Upper lobe of right lung (tissue), 1 donor: Measurements from ENCODE around the gene TRMT61A. TPM values are rescaled to one million over a fixed set of nuclear protein-coding genes. Genes with fewer than 3 reads are reported as not detected.

Source experiments
- ATAC-seq: fragments of 200-7000 bp; cut with Tn5 transposase; one replicate; pipeline ENCODE4 v1.9.1; 2020; ENCODE audit warnings: mild to moderate bottlenecking, moderate library complexity
- DNase-seq: peaks from one replicate; pipeline ENCODE4 v3.0.0-alpha.2; 2020
- H3K27ac ChIP-seq: fragments of 200-600 bp; one replicate; pipeline ENCODE4 v1.8.0; 2022
- H3K27me3 ChIP-seq: fragments of 200-600 bp; one replicate; pipeline ENCODE4 v1.8.0; 2022; ENCODE audit warnings: mild to moderate bottlenecking
- H3K36me3 ChIP-seq: fragments of 200-600 bp; one replicate; pipeline ENCODE4 v1.8.0; 2022
- H3K4me1 ChIP-seq: fragments of 200-600 bp; one replicate; pipeline ENCODE4 v1.8.0; 2022
- H3K4me3 ChIP-seq: fragments of 200-600 bp; one replicate; pipeline ENCODE4 v1.8.0; 2022; ENCODE audit warnings: mild to moderate bottlenecking
- H3K9me3 ChIP-seq: fragments of 200-600 bp; one replicate; pipeline ENCODE4 v1.8.0; 2022
- CTCF ChIP-seq: fragments of 200-600 bp; IDR thresholded peaks from one replicate; pipeline ENCODE4 v1.8.0; 2022; ENCODE audit warnings: antibody characterized with exemption
- intact Hi-C: fragments of 100-400 bp; cut with DNase I; formaldehyde crosslinking; loops from one replicate; pipeline ENCODE4 v1.11.0; 2022
- total RNA-seq: library from RNA; stranded (reverse); fragmentation: NEBNext Ultra II Directional; extraction: Animal tissue kit (Norgen Biotek cat#: 25700); gene quantifications from one replicate; pipeline ENCODE4 v1.2.1, GENCODE V29; 2021
- donor health status: DM: no; HTN: yes; CAD: no; lungs with severe emphysema.

The TRMT61A gene
- total RNA-seq, 1 donor from 2014 or later: 11.6 TPM

- Histone ChIP-seq H3K4me1 (peaks cover 10% of the 10 kb centered on the region), H3K27ac (no peak overlapping the region), H3K9me3 (no peaks in the 10 kb centered on the region), H3K36me3 (peaks cover 88% of the 10 kb centered on the region), H3K4me3 (no peak overlapping the region), H3K27me3 (no peaks in the 10 kb centered on the region)
- no peak for TF ChIP-seq CTCF
- no peak for DNase-seq
- ATAC-seq: no peak
- intact Hi-C loops: no loop called here
Measured at GRCh38 chr14:103496776-103497175, 32.2 kb upstream of the TRMT61A start.

DNA sequence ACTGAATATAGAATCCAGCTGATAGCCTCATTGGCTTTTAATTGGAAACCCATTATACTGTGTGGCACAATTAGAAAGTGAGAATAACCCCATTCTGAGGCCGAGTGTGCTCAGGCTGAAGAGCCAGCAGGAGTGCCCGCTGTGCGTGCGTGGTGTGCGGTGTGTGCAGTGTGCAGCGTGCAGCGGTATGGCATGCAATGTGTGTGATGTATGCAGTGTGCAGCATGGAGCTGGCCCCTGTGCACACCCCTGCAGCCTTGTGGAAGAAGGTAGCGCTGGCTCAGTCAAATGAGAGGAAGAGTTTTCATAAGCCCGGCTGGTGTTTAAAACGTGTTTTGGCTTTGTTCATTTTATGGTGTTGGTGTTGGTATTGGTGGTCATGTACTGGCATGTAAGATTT, 29.3 kb upstream of the TRMT61A start:
- Histone ChIP-seq H3K9me3 (no peaks in the 10 kb centered on the region), H3K27ac (no peak overlapping the region), H3K27me3 (no peaks in the 10 kb centered on the region), H3K4me3 (no peak overlapping the region), H3K36me3 (peaks cover 86% of the 10 kb centered on the region), H3K4me1 (peaks cover 10% of the 10 kb centered on the region)
- TF ChIP-seq CTCF: no peak
- DNase-seq: no peak
- peak; percentile 24 for ATAC-seq
- intact Hi-C loops: loop anchor here (5.0 kb wide), 1 partner anchor 48 kb away; no protein-coding TSS in a partner anchor

- H3K9me3 ChIP-seq: no peaks in the 10 kb centered on the region
- ATAC-seq (peak; percentile 96), DNase-seq (peak; percentile 93)
- H3K4me1 ChIP-seq: peaks cover 6% of the 10 kb centered on the region
- no peak overlapping the region for H3K4me3 ChIP-seq
- no peak overlapping the region for H3K27ac ChIP-seq
- intact Hi-C loops: loop anchor here (5.0 kb wide), 1 partner anchor 47 kb away; no protein-coding TSS in a partner anchor
- TF ChIP-seq CTCF: peak; percentile 97
- H3K27me3 ChIP-seq: no peaks in the 10 kb centered on the region
- peaks cover 86% of the 10 kb centered on the region for H3K36me3 ChIP-seq
Measured at GRCh38 chr14:103500148-103500990, 28.6 kb upstream of the TRMT61A start.

DNA sequence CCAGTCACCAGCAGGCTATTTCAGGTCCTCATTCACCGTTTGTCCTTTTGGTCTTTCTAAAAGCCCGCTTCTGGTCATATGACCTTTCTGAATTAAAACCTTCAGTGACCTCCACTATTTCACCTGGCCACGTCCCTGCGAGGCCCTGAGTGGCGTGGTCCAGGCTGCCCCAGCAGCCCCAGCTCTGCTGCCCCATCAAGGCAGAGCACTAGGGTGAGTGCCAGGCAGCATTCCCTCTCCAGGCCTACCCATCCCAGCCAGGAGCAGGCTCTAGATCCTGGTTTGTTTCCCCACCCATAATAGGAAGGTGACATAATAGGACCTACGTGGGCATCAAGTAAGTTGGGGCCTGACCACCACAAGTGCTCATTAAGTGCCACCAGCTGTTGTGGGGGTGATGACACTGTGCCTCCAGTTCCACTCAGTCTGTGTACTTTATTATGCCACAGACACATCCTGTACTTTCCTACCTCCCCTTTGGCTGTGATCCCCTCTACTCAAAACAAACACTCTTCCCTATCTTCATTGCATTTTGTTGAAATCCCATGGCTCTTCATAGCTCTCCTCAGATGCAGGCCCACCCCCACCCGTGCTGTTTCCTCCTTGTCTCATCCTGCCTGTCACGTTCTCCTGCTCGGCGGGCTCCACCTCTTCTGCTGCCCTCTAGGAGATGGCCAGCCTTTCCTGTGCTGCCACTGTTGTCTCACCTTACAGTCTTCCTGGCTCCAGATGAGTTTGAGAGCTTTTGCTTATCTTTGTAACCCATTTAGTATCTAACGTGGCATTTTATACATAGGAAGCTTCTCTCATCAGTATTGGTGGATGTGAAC, 27.7 kb upstream of the TRMT61A start:
- H3K4me3 ChIP-seq: no peak overlapping the region
- H3K27me3 ChIP-seq: no peaks in the 10 kb centered on the region
- H3K9me3 ChIP-seq: no peaks in the 10 kb centered on the region
- no peak overlapping the region for H3K27ac ChIP-seq
- DNase-seq: no peak
- peaks cover 6% of the 10 kb centered on the region for H3K4me1 ChIP-seq
- intact Hi-C loops: loop anchor here (5.0 kb wide), 1 partner anchor 46 kb away; no protein-coding TSS in a partner anchor
- ATAC-seq: no peak
- H3K36me3 ChIP-seq: peaks cover 86% of the 10 kb centered on the region
- TF ChIP-seq CTCF: no peak

DNA sequence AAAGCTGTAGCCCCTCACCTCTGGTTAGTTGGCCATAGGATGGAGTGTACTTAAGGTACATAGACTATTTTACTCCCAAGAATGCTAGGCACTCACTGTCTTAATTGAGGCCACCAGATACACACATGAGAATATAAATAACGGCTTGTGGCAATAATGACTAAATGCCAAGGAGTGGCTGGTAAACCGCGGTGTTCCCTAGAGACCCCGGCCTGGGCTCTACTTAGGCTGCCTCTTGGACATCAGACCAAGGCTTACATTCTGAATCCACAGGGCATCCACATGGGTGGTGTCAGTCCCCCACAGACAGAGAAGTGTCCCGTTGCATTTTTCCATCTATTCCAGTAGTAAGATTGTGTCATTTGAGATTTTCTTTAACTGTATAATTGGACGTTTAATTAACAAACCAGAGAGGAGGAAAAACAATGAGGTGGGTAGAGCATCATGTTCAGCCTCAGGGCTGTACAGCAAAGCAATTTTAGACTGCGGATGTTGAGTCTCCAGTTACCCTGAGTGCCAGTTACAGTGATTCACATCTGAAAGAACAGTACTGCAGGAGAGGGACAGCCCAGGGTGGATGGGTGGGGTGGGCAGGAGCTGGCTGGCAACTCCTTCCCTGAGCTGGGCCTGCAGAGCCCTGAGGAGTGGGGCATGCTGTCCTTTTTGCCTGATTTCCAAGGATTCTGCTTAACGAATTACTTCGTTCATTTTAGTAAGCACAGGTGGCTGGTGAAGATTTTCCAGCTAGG, 26.9 kb upstream of the TRMT61A start:
- Histone ChIP-seq H3K4me1 (peaks cover 6% of the 10 kb centered on the region), H3K36me3 (peaks cover 80% of the 10 kb centered on the region), H3K4me3 (no peak overlapping the region), H3K27me3 (no peaks in the 10 kb centered on the region), H3K9me3 (no peaks in the 10 kb centered on the region), H3K27ac (no peak overlapping the region)
- no peak for ATAC-seq
- intact Hi-C loops: loop anchor here (5.0 kb wide), 1 partner anchor 45 kb away; no protein-coding TSS in a partner anchor
- TF ChIP-seq CTCF: no peak
- no peak for DNase-seq
